Osteoblast (primary cell): Measurements from ENCODE around the gene CEACAM16. TPM values are rescaled to one million over a fixed set of nuclear protein-coding genes. Genes with fewer than 3 reads are reported as not detected.

ENCODE experiments used
- DNase-seq: peaks from one replicate; pipeline ENCODE4 v3.0.0; 2011; ENCODE audit warnings: low spot score, mixed read lengths; ENCODE audit not compliant: insufficient read length; ENCODE audit errors: missing footprints
- H2AFZ ChIP-seq: 2 replicates; pipeline ENCODE4 v1.6.0; 2011; ENCODE audit warnings: mild to moderate bottlenecking, low read length
- H3K27ac ChIP-seq: 2 replicates; pipeline ENCODE4 v1.5.1; 2011; ENCODE audit warnings: mild to moderate bottlenecking, low read depth, low read length, moderate library complexity
- H3K27me3 ChIP-seq: 2 replicates; pipeline ENCODE4 v1.6.0; 2012; ENCODE audit warnings: mild to moderate bottlenecking, control low read depth, inconsistent platforms, low read length, moderate library complexity; ENCODE audit not compliant: insufficient read depth
- H3K36me3 ChIP-seq: 2 replicates; pipeline ENCODE4 v1.5.1; 2011; ENCODE audit warnings: mild to moderate bottlenecking, low read length, control low read depth, moderate library complexity; ENCODE audit not compliant: insufficient read depth
- H3K4me1 ChIP-seq: 2 replicates; pipeline ENCODE4 v1.5.1; 2011; ENCODE audit warnings: mild to moderate bottlenecking, low read length, control low read depth, moderate library complexity; ENCODE audit not compliant: insufficient read depth
- H3K4me2 ChIP-seq: 2 replicates; pipeline ENCODE4 v1.6.0; 2011; ENCODE audit warnings: mild to moderate bottlenecking, low read length; ENCODE audit not compliant: insufficient read depth
- H3K4me3 ChIP-seq: fragments of 200-600 bp; sonication (generic); 3 replicates; pipeline ENCODE4 v1.5.1; 2012; ENCODE audit warnings: mild to moderate bottlenecking, low read length, inconsistent platforms; ENCODE audit not compliant: insufficient read depth
- H3K79me2 ChIP-seq: 2 replicates; pipeline ENCODE4 v1.6.0; 2012; ENCODE audit warnings: mild to moderate bottlenecking, low read length, control low read depth, inconsistent platforms; ENCODE audit not compliant: insufficient read depth
- H3K9me3 ChIP-seq: 2 replicates; pipeline ENCODE4 v1.5.1; 2011; ENCODE audit warnings: low read depth, low read length, control low read depth
- H4K20me1 ChIP-seq: 2 replicates; pipeline ENCODE4 v1.6.0; 2012; ENCODE audit warnings: mild to moderate bottlenecking, low read length, control low read depth; ENCODE audit not compliant: insufficient read depth
- total RNA-seq: library from RNA; depleted of rRNA; stranded (reverse); fragments of >200 nt; gene quantifications from 2 replicates; pipeline ENCODE4 v1.2.3, GENCODE V29; 2012
- TF ChIP-seq, protein P1 (sequence below): IDR thresholded peaks from 2 replicates; pipeline ENCODE4 v1.5.1; 2011; ENCODE audit warnings: mild to moderate bottlenecking, low read depth, low read length, moderate library complexity; ENCODE audit errors: extremely low read depth

Gene CEACAM16
- total RNA-seq, 1 donor: not detected

DNA sequence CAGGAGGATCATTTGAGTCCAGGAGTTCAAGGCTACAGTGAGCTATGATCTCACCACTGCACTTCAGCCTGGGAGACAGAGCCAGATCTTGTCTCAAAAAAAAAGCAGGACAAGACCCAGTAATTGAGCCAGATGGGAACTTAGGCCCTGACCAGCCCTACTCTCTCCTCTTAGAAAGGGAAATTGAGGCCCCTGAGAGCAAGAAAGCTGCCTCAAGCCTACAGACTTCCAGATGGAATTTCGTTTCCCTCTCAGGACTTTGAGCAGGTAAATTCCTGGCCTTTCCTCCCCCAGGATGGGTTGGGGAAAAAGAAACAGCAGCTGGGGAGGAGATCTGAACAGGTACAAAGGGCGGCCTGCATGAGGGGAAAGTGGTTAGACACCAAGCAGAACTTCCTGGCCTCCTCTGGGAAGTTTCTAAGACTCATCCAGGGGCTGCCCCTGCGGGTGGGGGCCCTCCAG lies 46.0 kb downstream of the CEACAM16 start:
- peaks cover 4% of the 10 kb centered on the region for H4K20me1 ChIP-seq
- peaks cover 51% of the 10 kb centered on the region for H3K4me1 ChIP-seq
- H3K79me2 ChIP-seq: peaks cover 12% of the 10 kb centered on the region
- peak overlapping the region; percentile 84 for H3K27ac ChIP-seq
- TF ChIP-seq, protein P1, sequence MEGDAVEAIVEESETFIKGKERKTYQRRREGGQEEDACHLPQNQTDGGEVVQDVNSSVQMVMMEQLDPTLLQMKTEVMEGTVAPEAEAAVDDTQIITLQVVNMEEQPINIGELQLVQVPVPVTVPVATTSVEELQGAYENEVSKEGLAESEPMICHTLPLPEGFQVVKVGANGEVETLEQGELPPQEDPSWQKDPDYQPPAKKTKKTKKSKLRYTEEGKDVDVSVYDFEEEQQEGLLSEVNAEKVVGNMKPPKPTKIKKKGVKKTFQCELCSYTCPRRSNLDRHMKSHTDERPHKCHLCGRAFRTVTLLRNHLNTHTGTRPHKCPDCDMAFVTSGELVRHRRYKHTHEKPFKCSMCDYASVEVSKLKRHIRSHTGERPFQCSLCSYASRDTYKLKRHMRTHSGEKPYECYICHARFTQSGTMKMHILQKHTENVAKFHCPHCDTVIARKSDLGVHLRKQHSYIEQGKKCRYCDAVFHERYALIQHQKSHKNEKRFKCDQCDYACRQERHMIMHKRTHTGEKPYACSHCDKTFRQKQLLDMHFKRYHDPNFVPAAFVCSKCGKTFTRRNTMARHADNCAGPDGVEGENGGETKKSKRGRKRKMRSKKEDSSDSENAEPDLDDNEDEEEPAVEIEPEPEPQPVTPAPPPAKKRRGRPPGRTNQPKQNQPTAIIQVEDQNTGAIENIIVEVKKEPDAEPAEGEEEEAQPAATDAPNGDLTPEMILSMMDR: no peak
- no peaks in the 10 kb centered on the region for H3K9me3 ChIP-seq
- no peak for DNase-seq
- H3K36me3 ChIP-seq: peaks cover 2% of the 10 kb centered on the region
- no peak overlapping the region for H3K4me3 ChIP-seq
- no peak overlapping the region for H3K4me2 ChIP-seq
- H3K27me3 ChIP-seq: no peaks in the 10 kb centered on the region
- no peak overlapping the region for H2AFZ ChIP-seq

DNA sequence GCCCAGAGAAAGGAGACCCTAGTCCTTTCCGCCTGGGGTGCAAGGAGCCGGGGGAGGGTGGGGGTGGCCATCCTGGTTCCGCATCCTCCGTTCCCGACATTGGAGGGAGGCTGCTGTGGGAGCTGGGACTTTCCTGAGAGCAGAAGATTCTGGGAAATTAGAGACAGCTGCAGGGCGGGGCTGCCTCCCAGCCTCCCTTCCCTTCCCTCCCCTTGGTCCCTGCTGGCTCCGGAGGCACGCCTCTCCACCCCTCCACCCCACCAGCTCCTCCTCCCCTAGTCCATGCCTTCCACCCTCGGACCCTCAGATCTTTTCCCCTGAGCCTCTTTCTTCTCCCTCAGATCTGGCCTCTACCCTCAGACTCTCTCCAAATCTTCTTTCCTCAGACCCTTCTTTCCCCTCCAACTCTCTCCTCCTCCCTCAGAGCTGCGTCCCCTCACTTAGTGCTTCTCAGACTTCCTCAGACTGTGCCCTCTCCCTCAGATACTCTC lies 46.4 kb downstream of the CEACAM16 start:
- Histone ChIP-seq H3K79me2 (peaks cover 17% of the 10 kb centered on the region), H3K27ac (peak overlapping the region; percentile 84), H3K4me1 (peaks cover 54% of the 10 kb centered on the region), H3K36me3 (peaks cover 7% of the 10 kb centered on the region), H3K4me2 (no peak overlapping the region), H3K9me3 (no peaks in the 10 kb centered on the region), H4K20me1 (peaks cover 7% of the 10 kb centered on the region), H3K4me3 (no peak overlapping the region), H3K27me3 (no peaks in the 10 kb centered on the region), H2AFZ (no peak overlapping the region)
- TF ChIP-seq, protein P1: no peak
- peak; percentile 95 for DNase-seq

DNA sequence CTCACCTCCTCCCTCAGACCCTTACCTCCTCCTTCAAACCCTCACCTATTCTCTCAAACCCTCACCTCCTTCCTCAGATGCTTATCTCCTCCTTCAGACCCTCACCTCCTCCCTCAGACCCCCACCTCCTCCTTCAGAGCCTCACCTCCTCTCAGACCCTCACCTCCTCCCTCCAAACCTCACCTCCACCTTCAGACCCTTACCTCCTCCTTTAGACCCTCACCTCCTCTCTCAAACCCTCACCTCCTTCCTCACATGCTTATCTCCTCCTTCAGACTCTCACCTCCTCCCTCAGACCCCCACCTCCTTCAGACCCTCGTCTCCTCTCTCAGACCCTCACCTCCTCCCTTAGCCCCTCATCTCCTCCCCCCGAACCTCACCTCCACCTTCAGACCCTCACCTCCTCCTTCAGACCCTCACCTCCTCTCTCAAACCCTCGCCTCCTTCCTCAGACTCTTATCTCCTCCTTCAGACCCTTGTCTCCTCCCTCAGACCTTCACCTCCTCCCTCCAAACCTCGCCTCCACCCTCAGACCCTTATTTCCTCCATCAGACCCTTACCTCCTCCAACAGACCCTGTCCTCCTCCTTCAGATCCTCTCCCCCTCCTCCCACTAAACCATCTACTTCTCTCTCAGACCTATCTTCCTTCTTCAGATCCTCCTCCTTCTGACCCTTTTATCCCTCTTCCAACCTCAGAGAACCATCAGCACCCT lies 47.1 kb downstream of the CEACAM16 start:
- TF ChIP-seq, protein P1: no peak
- DNase-seq: no peak
- H3K9me3 ChIP-seq: no peaks in the 10 kb centered on the region
- peaks cover 58% of the 10 kb centered on the region for H3K4me1 ChIP-seq
- H3K36me3 ChIP-seq: peaks cover 11% of the 10 kb centered on the region
- H3K4me2 ChIP-seq: no peak overlapping the region
- H3K27ac ChIP-seq: peak overlapping the region; percentile 19
- no peak overlapping the region for H2AFZ ChIP-seq
- H3K4me3 ChIP-seq: no peak overlapping the region
- H3K79me2 ChIP-seq: peaks cover 23% of the 10 kb centered on the region
- H3K27me3 ChIP-seq: no peaks in the 10 kb centered on the region
- peaks cover 14% of the 10 kb centered on the region for H4K20me1 ChIP-seq

DNA sequence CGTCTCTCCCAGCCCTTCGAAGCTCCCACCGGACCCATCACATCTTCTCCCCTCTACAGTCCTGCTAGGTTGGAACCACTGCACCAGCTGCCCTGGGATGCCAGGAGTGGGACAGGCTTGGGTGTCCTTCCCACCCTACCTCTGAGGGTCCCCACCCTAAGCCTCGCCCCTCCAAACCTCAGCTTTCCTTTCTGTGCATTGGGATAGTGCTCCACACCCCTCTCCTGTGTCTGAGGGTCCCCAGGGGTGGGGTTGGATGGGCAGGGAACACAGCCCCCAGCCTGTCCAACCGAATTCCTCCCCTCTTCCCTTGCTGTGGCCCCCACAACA lies 47.6 kb downstream of the CEACAM16 start:
- no peak overlapping the region for H3K4me2 ChIP-seq
- no peak overlapping the region for H2AFZ ChIP-seq
- H3K79me2 ChIP-seq: peaks cover 29% of the 10 kb centered on the region

More for the DNA sequence above, 47.6 kb downstream of the CEACAM16 start:
- peaks cover 15% of the 10 kb centered on the region for H3K36me3 ChIP-seq
- peak overlapping the region; percentile 47 for H3K27ac ChIP-seq
- DNase-seq: no peak
- TF ChIP-seq, protein P1: no peak
- H3K27me3 ChIP-seq: no peaks in the 10 kb centered on the region
- peaks cover 19% of the 10 kb centered on the region for H4K20me1 ChIP-seq
- H3K4me3 ChIP-seq: no peak overlapping the region
- H3K4me1 ChIP-seq: peaks cover 58% of the 10 kb centered on the region
- H3K9me3 ChIP-seq: no peaks in the 10 kb centered on the region
